HepG2 (cell line): ENCODE data around the gene C2orf78. TPM values are rescaled to one million over a fixed set of nuclear protein-coding genes. Genes with fewer than 3 reads are reported as not detected.

Source experiments
- HNRNPLL ChIP-seq: fragments of 200-400 bp; formaldehyde crosslinking; IDR thresholded peaks from 2 replicates; pipeline ENCODE4 v1.6.1; 2017; ENCODE audit warnings: mild to moderate bottlenecking, low read depth, low read length; ENCODE audit not compliant: poor library complexity, severe bottlenecking
- NFE2 ChIP-seq: sonication (generic); formaldehyde crosslinking; IDR thresholded peaks from 2 replicates; pipeline ENCODE4 v1.4.0; 2020; ENCODE audit warnings: missing genetic modification reagents
- PHF20 ChIP-seq: sonication (generic); formaldehyde crosslinking; IDR thresholded peaks from 2 replicates; pipeline ENCODE4 v1.5.0; 2020; ENCODE audit warnings: mild to moderate bottlenecking, missing genetic modification reagents
- SOX6 ChIP-seq, 2 experiments: fragments of 450-650 bp in 1 of 2; sonication (generic) in 1 of 2; formaldehyde crosslinking in 1 of 2; IDR thresholded peaks; 2 replicates each; pipeline versions ENCODE4 v1.4.0 to v1.6.1; 2017 to 2020; ENCODE audit warnings: antibody characterized with exemption in 1 of 2, mild to moderate bottlenecking in 1 of 2, missing genetic modification reagents in 1 of 2
- TEAD2 ChIP-seq: sonication (generic); formaldehyde crosslinking; IDR thresholded peaks from 2 replicates; pipeline ENCODE4 v1.9.0; 2021; ENCODE audit warnings: missing genetic modification reagents
- ZBTB8A ChIP-seq: sonication (generic); formaldehyde crosslinking; IDR thresholded peaks from 2 replicates; pipeline ENCODE4 v1.4.0; 2020; ENCODE audit warnings: mild to moderate bottlenecking, low read depth, missing genetic modification reagents, borderline replicate concordance
- ZNF550 ChIP-seq: sonication (generic); formaldehyde crosslinking; IDR thresholded peaks from 2 replicates; pipeline ENCODE4 v1.4.0; 2020; ENCODE audit warnings: mild to moderate bottlenecking, missing genetic modification reagents, borderline replicate concordance
- ZNF713 ChIP-seq: sonication (generic); formaldehyde crosslinking; IDR thresholded peaks from 2 replicates; pipeline ENCODE4 v1.4.0; 2020; ENCODE audit warnings: mild to moderate bottlenecking, missing genetic modification reagents
- ZZZ3 ChIP-seq: sonication (generic); formaldehyde crosslinking; IDR thresholded peaks from 2 replicates; pipeline ENCODE4 v1.4.0; 2020; ENCODE audit warnings: missing genetic modification reagents, mild to moderate bottlenecking, borderline replicate concordance
- polyA plus RNA-seq, 8 experiments: library from polyadenylated mRNA; depleted of rRNA in 3 of 8; stranded (reverse) in 7 of 8; unstranded in 1 of 8; fragments of >200 nt; fragmentation: Illumina TruSeq in 4 of 8; extraction: Trizol in 4 of 8; gene quantifications; 2 replicates each; pipeline versions ENCODE4 v1.2.1 to v1.2.3, GENCODE V29; 2011 to 2016; ENCODE audit warnings: low read depth in 4 of 8, missing spikeins in 1 of 8, mixed read lengths in 1 of 8; ENCODE audit not compliant: insufficient read depth in 1 of 8
- total RNA-seq, 5 experiments: library from RNA; depleted of rRNA; stranded (reverse); fragments of >200 nt; fragmentation: Illumina TruSeq; extraction: Trizol; gene quantifications; 2 replicates each; pipeline ENCODE4 v1.2.3, GENCODE V29; 2016; ENCODE audit warnings: low read depth in 1 of 5
- TF ChIP-seq, protein P1 (sequence below), 2 experiments: fragments of 450-650 bp in 1 of 2; sonication (generic) in 1 of 2; formaldehyde crosslinking in 1 of 2; IDR thresholded peaks; 2 replicates each; pipeline versions ENCODE4 v1.6.1 to v1.8.0; 2016 to 2022; ENCODE audit warnings: antibody characterized with exemption in 1 of 2, mild to moderate bottlenecking in 1 of 2, missing genetic modification reagents in 1 of 2
- TF ChIP-seq, protein P2 (sequence below): sonication (generic); formaldehyde crosslinking; IDR thresholded peaks from 2 replicates; pipeline ENCODE4 v1.5.0; 2020; ENCODE audit warnings: missing genetic modification reagents, mild to moderate bottlenecking, borderline replicate concordance
- TF ChIP-seq, protein P3 (sequence below): sonication (generic); formaldehyde crosslinking; conservative IDR thresholded peaks from 2 replicates; pipeline ENCODE4 v1.8.0; 2022; ENCODE audit warnings: mild to moderate bottlenecking, moderate library complexity, missing genetic modification reagents
- TF ChIP-seq, protein P4 (sequence below): sonication (generic); formaldehyde crosslinking; IDR thresholded peaks from 2 replicates; pipeline ENCODE4 v1.8.0; 2022; ENCODE audit warnings: mild to moderate bottlenecking, missing genetic modification reagents

Gene C2orf78
- total and polyA plus RNA-seq, 2 of the 13 experiments (the other 11 are each of a cell fraction or from before 2014, with no cell fraction given) = not detected

DNA sequence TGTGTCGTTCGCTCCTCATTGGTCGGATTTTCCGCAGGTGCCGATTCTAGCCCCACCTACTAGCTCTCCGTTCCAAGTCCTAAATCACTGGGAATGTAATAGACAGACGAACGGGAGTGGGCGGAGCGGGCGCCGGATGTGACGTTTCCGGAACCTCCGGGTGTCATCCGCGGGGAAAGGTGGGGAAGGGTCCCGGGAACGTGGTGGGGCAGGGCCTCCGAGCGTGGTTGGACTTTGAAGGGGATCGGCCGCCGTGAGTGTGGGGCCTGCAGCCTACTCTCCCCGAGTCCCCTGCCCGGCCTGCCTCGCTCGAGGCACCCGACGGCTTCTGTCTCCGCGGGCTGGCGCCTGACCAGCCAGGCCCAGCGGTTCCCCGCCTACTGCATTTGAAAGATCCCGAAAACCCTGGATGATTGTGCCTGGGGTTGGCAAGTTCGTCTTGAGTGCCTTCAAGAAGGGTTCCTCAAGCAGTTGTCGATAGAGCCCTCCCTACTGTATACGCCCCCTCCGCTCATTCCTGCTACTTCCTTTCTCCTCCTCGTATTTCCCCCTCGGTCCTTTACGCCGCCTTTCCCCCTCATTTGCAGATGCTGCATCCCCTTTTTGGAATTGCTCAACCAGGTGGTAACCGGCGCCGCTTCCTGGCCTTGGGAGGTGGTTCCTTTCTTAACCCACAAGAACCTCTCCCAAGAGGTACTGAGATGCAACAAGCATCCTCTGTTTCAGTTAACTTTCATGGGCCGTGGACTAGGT is 45.0 kb downstream of the C2orf78 start, which contains the start of gene STAMBP (continued):
- TF ChIP-seq, protein P1, sequence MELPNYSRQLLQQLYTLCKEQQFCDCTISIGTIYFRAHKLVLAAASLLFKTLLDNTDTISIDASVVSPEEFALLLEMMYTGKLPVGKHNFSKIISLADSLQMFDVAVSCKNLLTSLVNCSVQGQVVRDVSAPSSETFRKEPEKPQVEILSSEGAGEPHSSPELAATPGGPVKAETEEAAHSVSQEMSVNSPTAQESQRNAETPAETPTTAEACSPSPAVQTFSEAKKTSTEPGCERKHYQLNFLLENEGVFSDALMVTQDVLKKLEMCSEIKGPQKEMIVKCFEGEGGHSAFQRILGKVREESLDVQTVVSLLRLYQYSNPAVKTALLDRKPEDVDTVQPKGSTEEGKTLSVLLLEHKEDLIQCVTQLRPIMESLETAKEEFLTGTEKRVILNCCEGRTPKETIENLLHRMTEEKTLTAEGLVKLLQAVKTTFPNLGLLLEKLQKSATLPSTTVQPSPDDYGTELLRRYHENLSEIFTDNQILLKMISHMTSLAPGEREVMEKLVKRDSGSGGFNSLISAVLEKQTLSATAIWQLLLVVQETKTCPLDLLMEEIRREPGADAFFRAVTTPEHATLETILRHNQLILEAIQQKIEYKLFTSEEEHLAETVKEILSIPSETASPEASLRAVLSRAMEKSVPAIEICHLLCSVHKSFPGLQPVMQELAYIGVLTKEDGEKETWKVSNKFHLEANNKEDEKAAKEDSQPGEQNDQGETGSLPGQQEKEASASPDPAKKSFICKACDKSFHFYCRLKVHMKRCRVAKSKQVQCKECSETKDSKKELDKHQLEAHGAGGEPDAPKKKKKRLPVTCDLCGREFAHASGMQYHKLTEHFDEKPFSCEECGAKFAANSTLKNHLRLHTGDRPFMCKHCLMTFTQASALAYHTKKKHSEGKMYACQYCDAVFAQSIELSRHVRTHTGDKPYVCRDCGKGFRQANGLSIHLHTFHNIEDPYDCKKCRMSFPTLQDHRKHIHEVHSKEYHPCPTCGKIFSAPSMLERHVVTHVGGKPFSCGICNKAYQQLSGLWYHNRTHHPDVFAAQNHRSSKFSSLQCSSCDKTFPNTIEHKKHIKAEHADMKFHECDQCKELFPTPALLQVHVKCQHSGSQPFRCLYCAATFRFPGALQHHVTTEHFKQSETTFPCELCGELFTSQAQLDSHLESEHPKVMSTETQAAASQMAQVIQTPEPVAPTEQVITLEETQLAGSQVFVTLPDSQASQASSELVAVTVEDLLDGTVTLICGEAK (IDR thresholded peaks at IDR 0.05) = peak; percentile 66
- TF ChIP-seq, protein P1 (CRISPR knock-in tag; IDR thresholded peaks at IDR 0.05) = peak; percentile 73; the same call in 1 of the 2 replicates
- TF ChIP-seq PHF20 = peak; percentile 96
- TF ChIP-seq, protein P2, sequence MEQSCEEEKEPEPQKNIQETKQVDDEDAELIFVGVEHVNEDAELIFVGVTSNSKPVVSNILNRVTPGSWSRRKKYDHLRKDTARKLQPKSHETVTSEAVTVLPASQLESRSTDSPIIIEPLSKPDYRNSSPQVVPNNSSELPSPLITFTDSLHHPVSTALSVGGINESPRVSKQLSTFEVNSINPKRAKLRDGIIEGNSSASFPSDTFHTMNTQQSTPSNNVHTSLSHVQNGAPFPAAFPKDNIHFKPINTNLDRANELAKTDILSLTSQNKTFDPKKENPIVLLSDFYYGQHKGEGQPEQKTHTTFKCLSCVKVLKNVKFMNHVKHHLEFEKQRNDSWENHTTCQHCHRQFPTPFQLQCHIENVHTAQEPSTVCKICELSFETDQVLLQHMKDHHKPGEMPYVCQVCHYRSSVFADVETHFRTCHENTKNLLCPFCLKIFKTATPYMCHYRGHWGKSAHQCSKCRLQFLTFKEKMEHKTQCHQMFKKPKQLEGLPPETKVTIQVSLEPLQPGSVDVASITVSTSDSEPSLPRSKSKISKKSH = peak; percentile 96
- TF ChIP-seq ZNF550 (CRISPR knock-in tag) = no peak
- no peak for TF ChIP-seq NFE2
- 0 out of 2 replicates have a peak, but pooled peaks have one; percentile 31 for TF ChIP-seq ZZZ3 (CRISPR knock-in tag)
- no peak for TF ChIP-seq ZNF713 (CRISPR knock-in tag)
- TF ChIP-seq TEAD2 (CRISPR knock-in tag) = no peak
- TF ChIP-seq, protein P3, sequence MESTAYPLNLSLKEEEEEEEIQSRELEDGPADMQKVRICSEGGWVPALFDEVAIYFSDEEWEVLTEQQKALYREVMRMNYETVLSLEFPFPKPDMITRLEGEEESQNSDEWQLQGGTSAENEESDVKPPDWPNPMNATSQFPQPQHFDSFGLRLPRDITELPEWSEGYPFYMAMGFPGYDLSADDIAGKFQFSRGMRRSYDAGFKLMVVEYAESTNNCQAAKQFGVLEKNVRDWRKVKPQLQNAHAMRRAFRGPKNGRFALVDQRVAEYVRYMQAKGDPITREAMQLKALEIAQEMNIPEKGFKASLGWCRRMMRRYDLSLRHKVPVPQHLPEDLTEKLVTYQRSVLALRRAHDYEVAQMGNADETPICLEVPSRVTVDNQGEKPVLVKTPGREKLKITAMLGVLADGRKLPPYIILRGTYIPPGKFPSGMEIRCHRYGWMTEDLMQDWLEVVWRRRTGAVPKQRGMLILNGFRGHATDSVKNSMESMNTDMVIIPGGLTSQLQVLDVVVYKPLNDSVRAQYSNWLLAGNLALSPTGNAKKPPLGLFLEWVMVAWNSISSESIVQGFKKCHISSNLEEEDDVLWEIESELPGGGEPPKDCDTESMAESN (CRISPR knock-in tag) = no peak; the same call in 1 of the 2 replicates
- TF ChIP-seq SOX6 (IDR thresholded peaks at IDR 0.05) = no peak
- peak; percentile 41; the same call in 1 of the 2 replicates for TF ChIP-seq SOX6 (CRISPR knock-in tag; IDR thresholded peaks at IDR 0.05)
- TF ChIP-seq, protein P4, sequence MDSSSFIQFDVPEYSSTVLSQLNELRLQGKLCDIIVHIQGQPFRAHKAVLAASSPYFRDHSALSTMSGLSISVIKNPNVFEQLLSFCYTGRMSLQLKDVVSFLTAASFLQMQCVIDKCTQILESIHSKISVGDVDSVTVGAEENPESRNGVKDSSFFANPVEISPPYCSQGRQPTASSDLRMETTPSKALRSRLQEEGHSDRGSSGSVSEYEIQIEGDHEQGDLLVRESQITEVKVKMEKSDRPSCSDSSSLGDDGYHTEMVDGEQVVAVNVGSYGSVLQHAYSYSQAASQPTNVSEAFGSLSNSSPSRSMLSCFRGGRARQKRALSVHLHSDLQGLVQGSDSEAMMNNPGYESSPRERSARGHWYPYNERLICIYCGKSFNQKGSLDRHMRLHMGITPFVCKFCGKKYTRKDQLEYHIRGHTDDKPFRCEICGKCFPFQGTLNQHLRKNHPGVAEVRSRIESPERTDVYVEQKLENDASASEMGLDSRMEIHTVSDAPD = peak; percentile 49; the same call in 1 of the 2 replicates
- no peak for TF ChIP-seq ZBTB8A (CRISPR knock-in tag)
- TF ChIP-seq HNRNPLL = peak; percentile 63
